ENCODE results near the gene TCEA2. TPM values are rescaled to one million over a fixed set of nuclear protein-coding genes. Genes with fewer than 3 reads are reported as not detected.

TCEA2 gene
- total and polyA plus RNA-seq, 2 donors (not counting 1 experiment from before 2014, with no cell fraction given): 58.1 to 63.9 TPM

- 98% methylated on average over 18 of the region's 18 CpGs for WGBS (ENCODE audit: insufficient coverage)
- ChIA-PET POLR2A (no interaction called here), CTCF (interaction anchor here (0.7 kb wide), 1 partner anchor 207 kb away, joined by 3 read pairs; no protein-coding TSS in a partner anchor)
- H3K27ac ChIP-seq (ENCODE audit: low read length in 2 of 2): no peak overlapping the region
- intact Hi-C loops (cut with micrococcal nuclease): no loop called here
- no peaks in the 10 kb centered on the region for H3K9me3 Mint-ChIP-seq (ENCODE audit: insufficient read depth)
- ATAC-seq (ENCODE audit: low read depth): no peak
- no peaks in the 10 kb centered on the region for H3K4me1 ChIP-seq (ENCODE audit: control insufficient read depth in 2 of 2, insufficient read depth in 2 of 2, low read length in 2 of 2)
- H4K20me1 ChIP-seq (ENCODE audit: control insufficient read depth, insufficient read depth, low read length, poor library complexity, severe bottlenecking): peaks cover 59% of the 10 kb centered on the region
- peaks cover 31% of the 10 kb centered on the region for H3K79me2 ChIP-seq (ENCODE audit: control insufficient read depth, insufficient read depth, low read length)
- H3K27ac Mint-ChIP-seq: no peak overlapping the region
- H3K4me2 ChIP-seq (replicated peaks; ENCODE audit: low read depth, low read length, poor library complexity, severe bottlenecking): no peak overlapping the region
- no peaks in the 10 kb centered on the region for H3K27me3 ChIP-seq (replicated peaks in 1 of 4; ENCODE audit: control extremely low read depth in 1 of 4, control insufficient read depth in 3 of 4, insufficient read depth in 4 of 4, low read length in 3 of 4)
- no peak for TF ChIP-seq CTCF (IDR thresholded peaks at IDR 0.05)
- TF ChIP-seq EZH2 (IDR thresholded peaks at IDR 0.05; ENCODE audit: borderline replicate concordance, insufficient read depth, low read depth, low read length, poor library complexity, severe bottlenecking): no peak
- H3K9ac ChIP-seq (ENCODE audit: low read length): no peak overlapping the region
- no peak for DNase-seq
- no peaks in the 10 kb centered on the region for H3K4me1 Mint-ChIP-seq
- no peak overlapping the region for H3K4me3 Mint-ChIP-seq
- H3K36me3 ChIP-seq (replicated peaks in 1 of 2; ENCODE audit: control extremely low read depth in 1 of 2, control insufficient read depth in 1 of 2, extremely low read depth in 1 of 2, insufficient read depth in 2 of 2, low read length in 1 of 2): peaks cover 3 to 87% of the 10 kb centered on the region in 2 experiments
- H3K4me3 ChIP-seq (ENCODE audit: control extremely low read depth in 1 of 5, extremely low read depth in 1 of 5, insufficient read depth in 1 of 5, low read depth in 2 of 5, low read length in 4 of 5): no peak overlapping the region
- no peaks in the 10 kb centered on the region for H3K27me3 Mint-ChIP-seq
- H3K9me3 ChIP-seq (ENCODE audit: control extremely low read depth in 1 of 3, control insufficient read depth in 2 of 3, insufficient read depth in 1 of 3, low read length in 2 of 3): no peaks in the 10 kb centered on the region
- no peak overlapping the region for H2AFZ ChIP-seq (ENCODE audit: insufficient read depth, low read depth, low read length, poor library complexity, severe bottlenecking)
These were observed 37.7 kb upstream of the TCEA2 start for GRCh38 chr20:64025101-64025825.

- no peaks in the 10 kb centered on the region for H3K9me3 ChIP-seq (ENCODE audit: control extremely low read depth in 1 of 3, control insufficient read depth in 2 of 3, insufficient read depth in 1 of 3, low read length in 2 of 3)
- POLR2A ChIA-PET: no interaction called here
- H3K4me3 Mint-ChIP-seq: no peak overlapping the region
These were observed 37.1 kb upstream of the TCEA2 start for GRCh38 chr20:64025826-64026412.

More at GRCh38 chr20:64025826-64026412, 37.1 kb upstream of the TCEA2 start:
- no peaks in the 10 kb centered on the region for H3K4me1 ChIP-seq (ENCODE audit: control insufficient read depth in 2 of 2, insufficient read depth in 2 of 2, low read length in 2 of 2)
- CTCF ChIA-PET: interaction anchor here (2.6 kb wide), 1 partner anchor 13 kb away, joined by 12 read pairs; no protein-coding TSS in a partner anchor
- peaks cover 3 to 90% of the 10 kb centered on the region in 2 experiments for H3K36me3 ChIP-seq (replicated peaks in 1 of 2; ENCODE audit: control extremely low read depth in 1 of 2, control insufficient read depth in 1 of 2, extremely low read depth in 1 of 2, insufficient read depth in 2 of 2, low read length in 1 of 2)
- no peak for DNase-seq
- no peak overlapping the region for H2AFZ ChIP-seq (ENCODE audit: insufficient read depth, low read depth, low read length, poor library complexity, severe bottlenecking)
- ATAC-seq (ENCODE audit: low read depth): no peak
- no peak overlapping the region for H3K27ac ChIP-seq (ENCODE audit: low read length in 2 of 2)
- Mint-ChIP-seq H3K27ac (no peak overlapping the region), H3K27me3 (no peaks in the 10 kb centered on the region), H3K9me3 (ENCODE audit: insufficient read depth) (no peaks in the 10 kb centered on the region), H3K4me1 (no peaks in the 10 kb centered on the region)
- H3K27me3 ChIP-seq (replicated peaks in 1 of 4; ENCODE audit: control extremely low read depth in 1 of 4, control insufficient read depth in 3 of 4, insufficient read depth in 4 of 4, low read length in 3 of 4): no peaks in the 10 kb centered on the region
- no peak for TF ChIP-seq CTCF (IDR thresholded peaks at IDR 0.05)
- no peak for TF ChIP-seq EZH2 (IDR thresholded peaks at IDR 0.05; ENCODE audit: borderline replicate concordance, insufficient read depth, low read depth, low read length, poor library complexity, severe bottlenecking)
- peaks cover 31% of the 10 kb centered on the region for H3K79me2 ChIP-seq (ENCODE audit: control insufficient read depth, insufficient read depth, low read length)
- H3K9ac ChIP-seq (ENCODE audit: low read length): no peak overlapping the region
- no peak overlapping the region for H3K4me3 ChIP-seq (ENCODE audit: control extremely low read depth in 1 of 5, extremely low read depth in 1 of 5, insufficient read depth in 1 of 5, low read depth in 2 of 5, low read length in 4 of 5)
- peaks cover 57% of the 10 kb centered on the region for H4K20me1 ChIP-seq (ENCODE audit: control insufficient read depth, insufficient read depth, low read length, poor library complexity, severe bottlenecking)
- 97% methylated on average over 14 of the region's 29 CpGs for WGBS (ENCODE audit: insufficient coverage)
- intact Hi-C loops (cut with micrococcal nuclease): no loop called here
- H3K4me2 ChIP-seq (replicated peaks; ENCODE audit: low read depth, low read length, poor library complexity, severe bottlenecking): no peak overlapping the region

Data from B cell (primary cell).